Parathyroid adenoma (tissue), 2 donors: ENCODE measurements around the gene VPS29.

Experiments used
- H2AFZ ChIP-seq: fragments of 300-600 bp; sonication (generic); one replicate; pipeline ENCODE4 v1.7.0; 2017; ENCODE audit warnings: antibody characterized with exemption, mild to moderate bottlenecking
- H3K27ac ChIP-seq: fragments of 300-600 bp; sonication (generic); one replicate; pipeline ENCODE4 v1.7.0; 2017
- H3K27me3 ChIP-seq: fragments of 300-600 bp; sonication (generic); one replicate; pipeline ENCODE4 v1.7.0; 2017; ENCODE audit warnings: low read length; ENCODE audit not compliant: control insufficient read depth, insufficient read depth
- H3K36me3 ChIP-seq: fragments of 300-600 bp; sonication (generic); one replicate; pipeline ENCODE4 v1.7.0; 2017; ENCODE audit warnings: low read length; ENCODE audit not compliant: control insufficient read depth, insufficient read depth
- H3K4me1 ChIP-seq: fragments of 300-600 bp; sonication (generic); one replicate; pipeline ENCODE4 v1.7.0; 2017; ENCODE audit warnings: control low read depth
- H3K4me2 ChIP-seq: fragments of 300-600 bp; sonication (generic); one replicate; pipeline ENCODE4 v1.7.0; 2017; ENCODE audit warnings: low read length
- H3K4me3 ChIP-seq: fragments of 300-600 bp; sonication (generic); one replicate; pipeline ENCODE4 v1.7.0; 2017; ENCODE audit warnings: low read depth, low read length
- H3K79me2 ChIP-seq: fragments of 300-600 bp; sonication (generic); one replicate; pipeline ENCODE4 v1.7.0; 2017; ENCODE audit warnings: control low read depth
- H3K9ac ChIP-seq: fragments of 300-600 bp; sonication (generic); one replicate; pipeline ENCODE4 v1.7.0; 2017; ENCODE audit warnings: mild to moderate bottlenecking
- H3K9me3 ChIP-seq: fragments of 300-600 bp; sonication (generic); one replicate; pipeline ENCODE4 v1.7.0; 2017; ENCODE audit warnings: low read length; ENCODE audit not compliant: control insufficient read depth
- TF ChIP-seq, protein P1 (sequence below): fragments of 300-600 bp; sonication (generic); IDR thresholded peaks from one replicate; pipeline ENCODE4 v1.7.0; 2017; ENCODE audit warnings: antibody characterized with exemption, mild to moderate bottlenecking
- donor health status: primary hyperparathyroidism.

The VPS29 gene

GRCh38 chr12:110516995-110517394 lies 15.1 kb upstream of the VPS29 start:
- Histone ChIP-seq H3K36me3 (no peaks in the 10 kb centered on the region), H3K4me1 (no peaks in the 10 kb centered on the region)
- TF ChIP-seq, protein P1, sequence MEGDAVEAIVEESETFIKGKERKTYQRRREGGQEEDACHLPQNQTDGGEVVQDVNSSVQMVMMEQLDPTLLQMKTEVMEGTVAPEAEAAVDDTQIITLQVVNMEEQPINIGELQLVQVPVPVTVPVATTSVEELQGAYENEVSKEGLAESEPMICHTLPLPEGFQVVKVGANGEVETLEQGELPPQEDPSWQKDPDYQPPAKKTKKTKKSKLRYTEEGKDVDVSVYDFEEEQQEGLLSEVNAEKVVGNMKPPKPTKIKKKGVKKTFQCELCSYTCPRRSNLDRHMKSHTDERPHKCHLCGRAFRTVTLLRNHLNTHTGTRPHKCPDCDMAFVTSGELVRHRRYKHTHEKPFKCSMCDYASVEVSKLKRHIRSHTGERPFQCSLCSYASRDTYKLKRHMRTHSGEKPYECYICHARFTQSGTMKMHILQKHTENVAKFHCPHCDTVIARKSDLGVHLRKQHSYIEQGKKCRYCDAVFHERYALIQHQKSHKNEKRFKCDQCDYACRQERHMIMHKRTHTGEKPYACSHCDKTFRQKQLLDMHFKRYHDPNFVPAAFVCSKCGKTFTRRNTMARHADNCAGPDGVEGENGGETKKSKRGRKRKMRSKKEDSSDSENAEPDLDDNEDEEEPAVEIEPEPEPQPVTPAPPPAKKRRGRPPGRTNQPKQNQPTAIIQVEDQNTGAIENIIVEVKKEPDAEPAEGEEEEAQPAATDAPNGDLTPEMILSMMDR = no peak

GRCh38 chr12:110514363-110514762 lies 12.5 kb upstream of the VPS29 start:
- Histone ChIP-seq H2AFZ (no peak overlapping the region), H3K9ac (no peak overlapping the region), H3K79me2 (no peaks in the 10 kb centered on the region), H3K4me1 (no peaks in the 10 kb centered on the region), H3K27me3 (no peaks in the 10 kb centered on the region), H3K27ac (no peak overlapping the region), H3K4me2 (no peak overlapping the region), H3K9me3 (no peaks in the 10 kb centered on the region), H3K36me3 (no peaks in the 10 kb centered on the region), H3K4me3 (no peak overlapping the region)
- TF ChIP-seq, protein P1 = no peak

More at GRCh38 chr12:110516995-110517394, 15.1 kb upstream of the VPS29 start:
- Histone ChIP-seq H3K27me3 (no peaks in the 10 kb centered on the region), H3K9me3 (no peaks in the 10 kb centered on the region), H3K79me2 (no peaks in the 10 kb centered on the region), H3K4me3 (no peak overlapping the region), H2AFZ (no peak overlapping the region), H3K4me2 (no peak overlapping the region), H3K9ac (no peak overlapping the region), H3K27ac (no peak overlapping the region)

GRCh38 chr12:110513842-110514241 lies 11.9 kb upstream of the VPS29 start:
- Histone ChIP-seq H3K9me3 (no peaks in the 10 kb centered on the region), H3K27ac (no peak overlapping the region), H3K4me2 (no peak overlapping the region), H3K4me1 (no peaks in the 10 kb centered on the region), H3K4me3 (no peak overlapping the region), H3K36me3 (no peaks in the 10 kb centered on the region), H3K79me2 (no peaks in the 10 kb centered on the region), H3K27me3 (no peaks in the 10 kb centered on the region), H2AFZ (no peak overlapping the region), H3K9ac (no peak overlapping the region)
- TF ChIP-seq, protein P1 = no peak

- H3K4me2 ChIP-seq = no peak overlapping the region
- H3K4me3 ChIP-seq = no peak overlapping the region
- no peaks in the 10 kb centered on the region for H3K79me2 ChIP-seq
- no peak overlapping the region for H3K9ac ChIP-seq
- no peak overlapping the region for H3K27ac ChIP-seq
- H3K9me3 ChIP-seq = no peaks in the 10 kb centered on the region
- H2AFZ ChIP-seq = no peak overlapping the region
- H3K36me3 ChIP-seq = no peaks in the 10 kb centered on the region
- TF ChIP-seq, protein P1 = no peak
- H3K27me3 ChIP-seq = no peaks in the 10 kb centered on the region
- H3K4me1 ChIP-seq = no peaks in the 10 kb centered on the region
These were observed 6.2 kb upstream of the VPS29 start for GRCh38 chr12:110508071-110508586.

DNA sequence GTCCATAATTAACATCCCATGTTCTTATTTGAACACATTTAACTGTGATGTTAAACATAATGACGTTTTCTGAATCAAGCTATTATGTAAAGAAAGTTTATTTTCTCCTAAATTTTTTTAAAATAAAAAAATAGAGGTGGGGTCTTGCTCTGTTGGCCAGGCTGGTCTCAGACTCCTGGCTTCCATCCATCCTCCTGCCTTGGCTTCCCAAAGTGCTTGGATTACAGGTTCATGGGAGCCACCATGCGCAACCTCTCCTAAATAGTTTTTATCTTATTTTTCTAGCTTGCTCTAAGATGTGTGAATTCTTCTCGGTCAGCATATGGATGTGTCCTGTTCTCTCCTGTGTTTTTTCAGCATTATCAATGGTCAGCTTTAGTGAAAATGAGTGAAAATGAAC lies 3.4 kb upstream of the VPS29 start:
- TF ChIP-seq, protein P1 = no peak
- no peak overlapping the region for H3K4me2 ChIP-seq
- H3K4me1 ChIP-seq = peaks cover 5% of the 10 kb centered on the region
- H3K9ac ChIP-seq = no peak overlapping the region
- no peak overlapping the region for H3K4me3 ChIP-seq
- peaks cover 9% of the 10 kb centered on the region for H3K79me2 ChIP-seq
- H3K9me3 ChIP-seq = no peaks in the 10 kb centered on the region
- H2AFZ ChIP-seq = no peak overlapping the region
- no peaks in the 10 kb centered on the region for H3K27me3 ChIP-seq
- no peak overlapping the region for H3K27ac ChIP-seq
- no peaks in the 10 kb centered on the region for H3K36me3 ChIP-seq
